GM23338 (cell line): ENCODE results near the gene CRELD1. TPM values are rescaled to one million over a fixed set of nuclear protein-coding genes. Genes with fewer than 3 reads are reported as not detected.

Source experiments
- ATAC-seq: fragments of 200-7000 bp; cut with Tn5 transposase; 3 replicates; pipeline ENCODE4 v1.9.1; 2020
- DNase-seq: peaks from one replicate; pipeline ENCODE4 v3.0.0-alpha.2; 2015; ENCODE audit warnings: low spot score
- H2AFZ ChIP-seq: fragments of 200-600 bp; sonication (generic); 2 replicates; pipeline ENCODE4 v1.8.0; 2016; ENCODE audit warnings: antibody characterized with exemption, mild to moderate bottlenecking, moderate library complexity
- H3F3A ChIP-seq: fragments of 200-600 bp; sonication (generic); replicated peaks from 2 replicates; pipeline ENCODE4 v1.8.0; 2017; ENCODE audit warnings: antibody characterized with exemption, mixed run types, low read depth
- H3K27ac ChIP-seq: fragments of 200-600 bp; sonication (generic); 2 replicates; pipeline ENCODE4 v1.6.1; 2016; ENCODE audit warnings: low read depth
- H3K27me3 ChIP-seq: fragments of 200-600 bp; sonication (generic); 2 replicates; pipeline ENCODE4 v1.8.0; 2016; ENCODE audit warnings: mild to moderate bottlenecking, mixed run types, moderate library complexity; ENCODE audit not compliant: insufficient read depth
- H3K36me3 ChIP-seq: fragments of 200-600 bp; sonication (generic); 2 replicates; pipeline ENCODE4 v1.8.0; 2016; ENCODE audit warnings: mild to moderate bottlenecking; ENCODE audit not compliant: insufficient read depth
- H3K4me1 ChIP-seq: fragments of 200-600 bp; sonication (generic); 2 replicates; pipeline ENCODE4 v1.8.0; 2016; ENCODE audit warnings: mild to moderate bottlenecking, moderate library complexity; ENCODE audit not compliant: insufficient read depth
- H3K4me2 ChIP-seq: fragments of 200-600 bp; sonication (generic); 2 replicates; pipeline ENCODE4 v1.7.1; 2017; ENCODE audit warnings: mixed run types
- H3K4me3 ChIP-seq: fragments of 200-600 bp; sonication (generic); 2 replicates; pipeline ENCODE4 v1.6.1; 2016; ENCODE audit warnings: mixed run types
- H3K79me2 ChIP-seq: fragments of 200-600 bp; sonication (generic); replicated peaks from 2 replicates; pipeline ENCODE4 v1.8.0; 2017; ENCODE audit warnings: mild to moderate bottlenecking; ENCODE audit not compliant: insufficient read depth
- H3K9me2 ChIP-seq: fragments of 200-600 bp; sonication (generic); 2 replicates; pipeline ENCODE4 v1.8.0; 2017; ENCODE audit not compliant: insufficient read depth
- H4K20me1 ChIP-seq: fragments of 200-600 bp; sonication (generic); replicated peaks from 2 replicates; pipeline ENCODE4 v1.8.0; 2017; ENCODE audit warnings: mild to moderate bottlenecking; ENCODE audit not compliant: insufficient read depth
- H3K27ac Mint-ChIP-seq: 2 replicates; pipeline ENCODE4 v1.8.0; 2020; ENCODE audit warnings: inconsistent platforms, mild to moderate bottlenecking, moderate library complexity, mixed read lengths
- H3K27me3 Mint-ChIP-seq: 3 replicates; pipeline ENCODE4 v1.8.0; 2022; ENCODE audit warnings: low read depth, mild to moderate bottlenecking, moderate library complexity, mixed read lengths, inconsistent platforms; ENCODE audit not compliant: insufficient read depth, poor library complexity
- H3K36me3 Mint-ChIP-seq: 3 replicates; pipeline ENCODE4 v1.8.0; 2021; ENCODE audit warnings: low read depth, mild to moderate bottlenecking, inconsistent platforms, moderate library complexity, mixed read lengths
- H3K4me1 Mint-ChIP-seq: 3 replicates; pipeline ENCODE4 v1.8.0; 2020; ENCODE audit warnings: mild to moderate bottlenecking, inconsistent platforms, mixed read lengths
- H3K4me3 Mint-ChIP-seq: 3 replicates; pipeline ENCODE4 v1.8.0; 2021; ENCODE audit warnings: moderate library complexity, mild to moderate bottlenecking, inconsistent platforms, mixed read lengths
- H3K9me3 Mint-ChIP-seq: 3 replicates; pipeline ENCODE4 v1.8.0; 2020; ENCODE audit warnings: moderate library complexity, mild to moderate bottlenecking, inconsistent platforms, mixed read lengths
- CREB1 ChIP-seq: fragments of 250-450 bp; sonication (Bioruptor Pico); IDR thresholded peaks from 2 replicates; pipeline ENCODE4 v1.5.0; 2020; ENCODE audit warnings: low read depth, mild to moderate bottlenecking, moderate library complexity
- EZH2 ChIP-seq: fragments of 200-600 bp; sonication (generic); IDR thresholded peaks from one replicate; pipeline ENCODE4 v1.8.0; 2017; ENCODE audit warnings: antibody characterized with exemption, mild to moderate bottlenecking, low read depth; ENCODE audit not compliant: unreplicated experiment
- EZH2phosphoT487 ChIP-seq: fragments of 200-600 bp; sonication (generic); IDR thresholded peaks from one replicate; pipeline ENCODE4 v1.8.1; 2018; ENCODE audit warnings: antibody characterized with exemption; ENCODE audit not compliant: unreplicated experiment
- JUNB ChIP-seq: IDR thresholded peaks from one replicate; pipeline ENCODE4 v1.6.1; 2016; ENCODE audit warnings: antibody characterized with exemption; ENCODE audit not compliant: unreplicated experiment
- NANOG ChIP-seq: IDR thresholded peaks from 2 replicates; pipeline ENCODE4 v1.6.1; 2016; ENCODE audit warnings: antibody characterized with exemption, borderline replicate concordance
- POLR2AphosphoS5 ChIP-seq: IDR thresholded peaks from 2 replicates; pipeline ENCODE4 v1.6.1; 2016; ENCODE audit warnings: antibody characterized with exemption, low read depth
- STAT1 ChIP-seq: IDR thresholded peaks from one replicate; pipeline ENCODE4 v1.6.1; 2016; ENCODE audit warnings: antibody characterized with exemption; ENCODE audit not compliant: unreplicated experiment
- ZNF114 ChIP-seq: fragments of 250-450 bp; sonication (Bioruptor Pico); IDR thresholded peaks from 2 replicates; pipeline ENCODE4 v1.5.0; 2020; ENCODE audit warnings: mild to moderate bottlenecking, moderate library complexity
- ZNF331 ChIP-seq: fragments of 250-450 bp; sonication (Bioruptor Pico); IDR thresholded peaks from 2 replicates; pipeline ENCODE4 v1.5.0; 2020; ENCODE audit warnings: low read depth, mild to moderate bottlenecking, moderate library complexity
- polyA plus RNA-seq: library from polyadenylated mRNA; unstranded; fragments of >200 nt; fragmentation: Nextera tagmentation; extraction: Ambion mirVana; gene quantifications from 2 replicates; pipeline ENCODE4 v1.2.1, GENCODE V29; 2016
- total RNA-seq: library from RNA; depleted of rRNA; stranded (reverse); fragments of >200 nt; shearing (Covaris generic); gene quantifications from 2 replicates; pipeline ENCODE4 v1.2.3, GENCODE V29; 2014
- TF ChIP-seq, protein P1 (sequence below): fragments of 250-450 bp; sonication (Bioruptor Pico); IDR thresholded peaks from 2 replicates; pipeline ENCODE4 v1.5.0; 2020; ENCODE audit warnings: mild to moderate bottlenecking, moderate library complexity
- TF ChIP-seq, protein P2 (sequence below), 2 experiments: fragments of 200-600 bp in 1 of 2; sonication (generic) in 1 of 2; conservative IDR thresholded peaks; 2 replicates each; pipeline versions ENCODE4 v1.5.1 to v1.6.1; 2016 to 2017; ENCODE audit warnings: antibody characterized with exemption in 2 of 2, low read depth in 2 of 2, mild to moderate bottlenecking in 2 of 2, moderate library complexity in 1 of 2
- TF ChIP-seq, protein P3 (sequence below): IDR thresholded peaks from 2 replicates; pipeline ENCODE4 v1.6.1; 2016; ENCODE audit warnings: antibody characterized with exemption
- TF ChIP-seq, protein P4 (sequence below): IDR thresholded peaks from one replicate; pipeline ENCODE4 v1.6.1; 2018; ENCODE audit warnings: antibody characterized with exemption; ENCODE audit not compliant: unreplicated experiment

The CRELD1 gene
- total and polyA plus RNA-seq, 2 experiments from 2014 or later, result 11.5 to 13.1 TPM

DNA sequence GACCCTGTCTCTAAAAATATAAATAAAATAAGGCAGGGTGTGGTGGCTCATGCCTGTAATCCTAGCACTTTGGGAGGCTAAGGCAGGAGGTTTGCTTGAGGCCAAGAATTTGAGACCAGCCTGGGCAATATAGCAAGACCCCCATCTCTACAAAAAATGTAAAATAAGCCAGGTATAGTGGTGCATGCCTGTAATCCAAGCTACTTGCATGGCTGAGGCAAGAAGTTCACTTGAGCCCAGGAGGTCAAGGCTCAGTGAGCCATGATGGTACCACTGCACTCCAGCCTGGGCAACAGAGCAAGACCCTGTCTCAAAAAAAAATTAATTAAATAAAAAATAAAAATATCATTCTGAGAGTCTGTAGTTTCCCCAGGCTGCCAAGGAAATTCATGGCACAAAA, 47.3 kb upstream of the CRELD1 start:
- Mint-ChIP-seq H3K4me3 (no peak overlapping the region), H3K9me3 (no peaks in the 10 kb centered on the region), H3K27me3 (peaks cover 11% of the 10 kb centered on the region), H3K27ac (no peak overlapping the region), H3K4me1 (no peaks in the 10 kb centered on the region), H3K36me3 (0 out of 3 replicates have a peak, but pooled peaks cover 3% of the 10 kb centered on the region)
- no peak overlapping the region for H3K4me2 ChIP-seq
- H3K27ac ChIP-seq, result no peak overlapping the region
- TF ChIP-seq, protein P1, sequence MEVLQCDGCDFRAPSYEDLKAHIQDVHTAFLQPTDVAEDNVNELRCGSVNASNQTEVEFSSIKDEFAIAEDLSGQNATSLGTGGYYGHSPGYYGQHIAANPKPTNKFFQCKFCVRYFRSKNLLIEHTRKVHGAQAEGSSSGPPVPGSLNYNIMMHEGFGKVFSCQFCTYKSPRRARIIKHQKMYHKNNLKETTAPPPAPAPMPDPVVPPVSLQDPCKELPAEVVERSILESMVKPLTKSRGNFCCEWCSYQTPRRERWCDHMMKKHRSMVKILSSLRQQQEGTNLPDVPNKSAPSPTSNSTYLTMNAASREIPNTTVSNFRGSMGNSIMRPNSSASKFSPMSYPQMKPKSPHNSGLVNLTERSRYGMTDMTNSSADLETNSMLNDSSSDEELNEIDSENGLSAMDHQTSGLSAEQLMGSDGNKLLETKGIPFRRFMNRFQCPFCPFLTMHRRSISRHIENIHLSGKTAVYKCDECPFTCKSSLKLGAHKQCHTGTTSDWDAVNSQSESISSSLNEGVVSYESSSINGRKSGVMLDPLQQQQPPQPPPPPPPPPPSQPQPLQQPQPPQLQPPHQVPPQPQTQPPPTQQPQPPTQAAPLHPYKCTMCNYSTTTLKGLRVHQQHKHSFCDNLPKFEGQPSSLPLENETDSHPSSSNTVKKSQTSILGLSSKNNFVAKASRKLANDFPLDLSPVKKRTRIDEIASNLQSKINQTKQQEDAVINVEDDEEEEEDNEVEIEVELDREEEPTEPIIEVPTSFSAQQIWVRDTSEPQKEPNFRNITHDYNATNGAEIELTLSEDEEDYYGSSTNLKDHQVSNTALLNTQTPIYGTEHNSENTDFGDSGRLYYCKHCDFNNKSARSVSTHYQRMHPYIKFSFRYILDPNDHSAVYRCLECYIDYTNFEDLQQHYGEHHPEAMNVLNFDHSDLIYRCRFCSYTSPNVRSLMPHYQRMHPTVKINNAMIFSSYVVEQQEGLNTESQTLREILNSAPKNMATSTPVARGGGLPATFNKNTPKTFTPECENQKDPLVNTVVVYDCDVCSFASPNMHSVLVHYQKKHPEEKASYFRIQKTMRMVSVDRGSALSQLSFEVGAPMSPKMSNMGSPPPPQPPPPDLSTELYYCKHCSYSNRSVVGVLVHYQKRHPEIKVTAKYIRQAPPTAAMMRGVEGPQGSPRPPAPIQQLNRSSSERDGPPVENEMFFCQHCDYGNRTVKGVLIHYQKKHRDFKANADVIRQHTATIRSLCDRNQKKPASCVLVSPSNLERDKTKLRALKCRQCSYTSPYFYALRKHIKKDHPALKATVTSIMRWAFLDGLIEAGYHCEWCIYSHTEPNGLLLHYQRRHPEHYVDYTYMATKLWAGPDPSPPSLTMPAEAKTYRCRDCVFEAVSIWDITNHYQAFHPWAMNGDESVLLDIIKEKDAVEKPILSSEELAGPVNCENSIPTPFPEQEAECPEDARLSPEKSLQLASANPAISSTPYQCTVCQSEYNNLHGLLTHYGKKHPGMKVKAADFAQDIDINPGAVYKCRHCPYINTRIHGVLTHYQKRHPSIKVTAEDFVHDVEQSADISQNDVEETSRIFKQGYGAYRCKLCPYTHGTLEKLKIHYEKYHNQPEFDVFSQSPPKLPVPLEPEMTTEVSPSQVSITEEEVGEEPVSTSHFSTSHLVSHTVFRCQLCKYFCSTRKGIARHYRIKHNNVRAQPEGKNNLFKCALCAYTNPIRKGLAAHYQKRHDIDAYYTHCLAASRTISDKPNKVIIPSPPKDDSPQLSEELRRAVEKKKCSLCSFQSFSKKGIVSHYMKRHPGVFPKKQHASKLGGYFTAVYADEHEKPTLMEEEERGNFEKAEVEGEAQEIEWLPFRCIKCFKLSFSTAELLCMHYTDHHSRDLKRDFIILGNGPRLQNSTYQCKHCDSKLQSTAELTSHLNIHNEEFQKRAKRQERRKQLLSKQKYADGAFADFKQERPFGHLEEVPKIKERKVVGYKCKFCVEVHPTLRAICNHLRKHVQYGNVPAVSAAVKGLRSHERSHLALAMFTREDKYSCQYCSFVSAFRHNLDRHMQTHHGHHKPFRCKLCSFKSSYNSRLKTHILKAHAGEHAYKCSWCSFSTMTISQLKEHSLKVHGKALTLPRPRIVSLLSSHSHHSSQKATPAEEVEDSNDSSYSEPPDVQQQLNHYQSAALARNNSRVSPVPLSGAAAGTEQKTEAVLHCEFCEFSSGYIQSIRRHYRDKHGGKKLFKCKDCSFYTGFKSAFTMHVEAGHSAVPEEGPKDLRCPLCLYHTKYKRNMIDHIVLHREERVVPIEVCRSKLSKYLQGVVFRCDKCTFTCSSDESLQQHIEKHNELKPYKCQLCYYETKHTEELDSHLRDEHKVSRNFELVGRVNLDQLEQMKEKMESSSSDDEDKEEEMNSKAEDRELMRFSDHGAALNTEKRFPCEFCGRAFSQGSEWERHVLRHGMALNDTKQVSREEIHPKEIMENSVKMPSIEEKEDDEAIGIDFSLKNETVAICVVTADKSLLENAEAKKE (CRISPR knock-in tag), result no peak
- no peak for TF ChIP-seq EZH2
- TF ChIP-seq STAT1, result no peak
- TF ChIP-seq, protein P2, sequence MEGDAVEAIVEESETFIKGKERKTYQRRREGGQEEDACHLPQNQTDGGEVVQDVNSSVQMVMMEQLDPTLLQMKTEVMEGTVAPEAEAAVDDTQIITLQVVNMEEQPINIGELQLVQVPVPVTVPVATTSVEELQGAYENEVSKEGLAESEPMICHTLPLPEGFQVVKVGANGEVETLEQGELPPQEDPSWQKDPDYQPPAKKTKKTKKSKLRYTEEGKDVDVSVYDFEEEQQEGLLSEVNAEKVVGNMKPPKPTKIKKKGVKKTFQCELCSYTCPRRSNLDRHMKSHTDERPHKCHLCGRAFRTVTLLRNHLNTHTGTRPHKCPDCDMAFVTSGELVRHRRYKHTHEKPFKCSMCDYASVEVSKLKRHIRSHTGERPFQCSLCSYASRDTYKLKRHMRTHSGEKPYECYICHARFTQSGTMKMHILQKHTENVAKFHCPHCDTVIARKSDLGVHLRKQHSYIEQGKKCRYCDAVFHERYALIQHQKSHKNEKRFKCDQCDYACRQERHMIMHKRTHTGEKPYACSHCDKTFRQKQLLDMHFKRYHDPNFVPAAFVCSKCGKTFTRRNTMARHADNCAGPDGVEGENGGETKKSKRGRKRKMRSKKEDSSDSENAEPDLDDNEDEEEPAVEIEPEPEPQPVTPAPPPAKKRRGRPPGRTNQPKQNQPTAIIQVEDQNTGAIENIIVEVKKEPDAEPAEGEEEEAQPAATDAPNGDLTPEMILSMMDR (conservative IDR thresholded peaks at IDR 0.05; ENCODE audit: low read depth in 2 of 2), result no peak
- TF ChIP-seq ZNF331, result no peak
- TF ChIP-seq, protein P3, sequence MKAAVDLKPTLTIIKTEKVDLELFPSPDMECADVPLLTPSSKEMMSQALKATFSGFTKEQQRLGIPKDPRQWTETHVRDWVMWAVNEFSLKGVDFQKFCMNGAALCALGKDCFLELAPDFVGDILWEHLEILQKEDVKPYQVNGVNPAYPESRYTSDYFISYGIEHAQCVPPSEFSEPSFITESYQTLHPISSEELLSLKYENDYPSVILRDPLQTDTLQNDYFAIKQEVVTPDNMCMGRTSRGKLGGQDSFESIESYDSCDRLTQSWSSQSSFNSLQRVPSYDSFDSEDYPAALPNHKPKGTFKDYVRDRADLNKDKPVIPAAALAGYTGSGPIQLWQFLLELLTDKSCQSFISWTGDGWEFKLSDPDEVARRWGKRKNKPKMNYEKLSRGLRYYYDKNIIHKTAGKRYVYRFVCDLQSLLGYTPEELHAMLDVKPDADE, result no peak
- no peak for TF ChIP-seq ZNF114 (CRISPR knock-in tag)
- TF ChIP-seq EZH2phosphoT487, result no peak
- TF ChIP-seq CREB1 (CRISPR knock-in tag), result no peak
- no peak for TF ChIP-seq POLR2AphosphoS5
- TF ChIP-seq NANOG, result no peak
- TF ChIP-seq JUNB, result no peak
- TF ChIP-seq, protein P4, sequence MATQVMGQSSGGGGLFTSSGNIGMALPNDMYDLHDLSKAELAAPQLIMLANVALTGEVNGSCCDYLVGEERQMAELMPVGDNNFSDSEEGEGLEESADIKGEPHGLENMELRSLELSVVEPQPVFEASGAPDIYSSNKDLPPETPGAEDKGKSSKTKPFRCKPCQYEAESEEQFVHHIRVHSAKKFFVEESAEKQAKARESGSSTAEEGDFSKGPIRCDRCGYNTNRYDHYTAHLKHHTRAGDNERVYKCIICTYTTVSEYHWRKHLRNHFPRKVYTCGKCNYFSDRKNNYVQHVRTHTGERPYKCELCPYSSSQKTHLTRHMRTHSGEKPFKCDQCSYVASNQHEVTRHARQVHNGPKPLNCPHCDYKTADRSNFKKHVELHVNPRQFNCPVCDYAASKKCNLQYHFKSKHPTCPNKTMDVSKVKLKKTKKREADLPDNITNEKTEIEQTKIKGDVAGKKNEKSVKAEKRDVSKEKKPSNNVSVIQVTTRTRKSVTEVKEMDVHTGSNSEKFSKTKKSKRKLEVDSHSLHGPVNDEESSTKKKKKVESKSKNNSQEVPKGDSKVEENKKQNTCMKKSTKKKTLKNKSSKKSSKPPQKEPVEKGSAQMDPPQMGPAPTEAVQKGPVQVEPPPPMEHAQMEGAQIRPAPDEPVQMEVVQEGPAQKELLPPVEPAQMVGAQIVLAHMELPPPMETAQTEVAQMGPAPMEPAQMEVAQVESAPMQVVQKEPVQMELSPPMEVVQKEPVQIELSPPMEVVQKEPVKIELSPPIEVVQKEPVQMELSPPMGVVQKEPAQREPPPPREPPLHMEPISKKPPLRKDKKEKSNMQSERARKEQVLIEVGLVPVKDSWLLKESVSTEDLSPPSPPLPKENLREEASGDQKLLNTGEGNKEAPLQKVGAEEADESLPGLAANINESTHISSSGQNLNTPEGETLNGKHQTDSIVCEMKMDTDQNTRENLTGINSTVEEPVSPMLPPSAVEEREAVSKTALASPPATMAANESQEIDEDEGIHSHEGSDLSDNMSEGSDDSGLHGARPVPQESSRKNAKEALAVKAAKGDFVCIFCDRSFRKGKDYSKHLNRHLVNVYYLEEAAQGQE, result no peak
- H2AFZ ChIP-seq, result no peak overlapping the region
- H3F3A ChIP-seq, result no peaks in the 10 kb centered on the region
- ATAC-seq, result no peak
- H3K36me3 ChIP-seq, result no peaks in the 10 kb centered on the region
- no peaks in the 10 kb centered on the region for H3K9me2 ChIP-seq
- H3K4me1 ChIP-seq, result peaks cover 1% of the 10 kb centered on the region; the same call in 1 of the 2 replicates
- H4K20me1 ChIP-seq, result no peaks in the 10 kb centered on the region
- DNase-seq, result no peak
- H3K79me2 ChIP-seq, result peaks cover 6% of the 10 kb centered on the region
- H3K4me3 ChIP-seq, result no peak overlapping the region
- no peaks in the 10 kb centered on the region for H3K27me3 ChIP-seq
